K562 (cell line): ENCODE measurements around the gene ASF1B.

Experiments
- HMG20A ChIP-seq: fragments of 450-650 bp; formaldehyde crosslinking; conservative IDR thresholded peaks from 2 replicates; pipeline ENCODE4 v1.4.0; 2020; ENCODE audit warnings: mild to moderate bottlenecking, mixed read lengths
- TF ChIP-seq, protein P1 (sequence below), 3 experiments: IDR thresholded peaks in 2 of 3; conservative IDR thresholded peaks in 1 of 3; 2 replicates each; pipeline ENCODE4 v1.5.1; 2011 to 2012; ENCODE audit warnings: low read length in 3 of 3, mild to moderate bottlenecking in 3 of 3, control low read depth in 2 of 3, improper control_type of control experiment in 1 of 3, inconsistent platforms in 1 of 3, low read depth in 1 of 3, mixed read lengths in 1 of 3, moderate library complexity in 1 of 3; ENCODE audit not compliant: insufficient read depth in 2 of 3

DNA sequence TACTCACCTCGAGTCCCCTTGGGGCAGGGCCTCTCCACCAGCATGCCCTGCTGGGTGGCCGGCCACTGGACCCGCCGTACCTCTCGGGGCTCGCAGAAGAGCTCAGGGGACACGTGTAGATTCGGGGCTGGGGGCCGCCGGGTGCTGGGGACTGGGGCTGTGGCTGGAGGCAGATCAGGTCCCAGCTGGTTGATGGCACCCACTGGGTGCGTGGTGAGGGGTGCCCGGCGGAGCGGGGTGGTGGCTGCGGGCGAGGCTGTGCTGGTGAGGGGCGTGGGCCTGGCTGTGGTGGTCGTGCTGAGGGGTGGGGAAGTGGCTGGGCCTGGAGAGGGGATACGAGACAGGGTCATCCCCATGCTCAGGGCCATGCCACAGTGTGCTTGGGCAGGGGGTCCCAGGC, 24.9 kb upstream of the ASF1B start:
- TF ChIP-seq, protein P1, sequence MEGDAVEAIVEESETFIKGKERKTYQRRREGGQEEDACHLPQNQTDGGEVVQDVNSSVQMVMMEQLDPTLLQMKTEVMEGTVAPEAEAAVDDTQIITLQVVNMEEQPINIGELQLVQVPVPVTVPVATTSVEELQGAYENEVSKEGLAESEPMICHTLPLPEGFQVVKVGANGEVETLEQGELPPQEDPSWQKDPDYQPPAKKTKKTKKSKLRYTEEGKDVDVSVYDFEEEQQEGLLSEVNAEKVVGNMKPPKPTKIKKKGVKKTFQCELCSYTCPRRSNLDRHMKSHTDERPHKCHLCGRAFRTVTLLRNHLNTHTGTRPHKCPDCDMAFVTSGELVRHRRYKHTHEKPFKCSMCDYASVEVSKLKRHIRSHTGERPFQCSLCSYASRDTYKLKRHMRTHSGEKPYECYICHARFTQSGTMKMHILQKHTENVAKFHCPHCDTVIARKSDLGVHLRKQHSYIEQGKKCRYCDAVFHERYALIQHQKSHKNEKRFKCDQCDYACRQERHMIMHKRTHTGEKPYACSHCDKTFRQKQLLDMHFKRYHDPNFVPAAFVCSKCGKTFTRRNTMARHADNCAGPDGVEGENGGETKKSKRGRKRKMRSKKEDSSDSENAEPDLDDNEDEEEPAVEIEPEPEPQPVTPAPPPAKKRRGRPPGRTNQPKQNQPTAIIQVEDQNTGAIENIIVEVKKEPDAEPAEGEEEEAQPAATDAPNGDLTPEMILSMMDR (IDR thresholded peaks at IDR 0.05 in 2 of 3, conservative IDR thresholded peaks at IDR 0.05 in 1 of 3; ENCODE audit: insufficient read depth in 2 of 3, low read depth in 1 of 3, low read length in 3 of 3) = no peak
- no peak for TF ChIP-seq HMG20A
